HCT116 (cell line): Measurements from ENCODE around the gene SLC27A3. TPM values are rescaled to one million over a fixed set of nuclear protein-coding genes. Genes with fewer than 3 reads are reported as not detected.

ENCODE experiments used
- ATAC-seq: fragments of 200-7000 bp; cut with Tn5 transposase; 2 replicates; pipeline ENCODE4 v1.9.1; 2020; ENCODE audit warnings: mild to moderate bottlenecking, moderate library complexity
- BruUV-seq: library from RNA; stranded (reverse); fragments of 400-500 nt; replicated peaks from 2 replicates; lab custom pipeline; 2021; lab: Mats Ljungman, UMichigan
- CTCF ChIA-PET: fragments of 300-600 bp; sonication (Branson Sonifier 250); formaldehyde crosslinking; loops from one replicate; lab custom pipeline; 2021; ENCODE audit warnings: antibody characterized with exemption; lab: Charles Lee
- POLR2A ChIA-PET: fragments of 300-600, 350-600 bp; sonication (Branson Sonifier 250); formaldehyde crosslinking; loops from one replicate; lab custom pipeline; 2021; ENCODE audit warnings: antibody characterized with exemption; lab: Charles Lee
- RAD21 ChIA-PET, 2 experiments: fragments of 300-600 bp; sonication (Branson Sonifier 250); formaldehyde crosslinking; loops; one replicate each; lab custom pipeline; 2023; ENCODE audit warnings: low total read pairs in 2 of 2; ENCODE audit not compliant: uncharacterized antibody in 2 of 2, unreplicated experiment in 2 of 2, low non-redundant PET in 1 of 2; lab: Charles Lee
- DNase-seq: peaks from one replicate; pipeline ENCODE4 v3.0.0-alpha.2; 2010; ENCODE audit warnings: low read depth, low spot score
- H2AFZ ChIP-seq: fragments of 200-600 bp; shearing (Covaris generic), sonication (generic); 2 replicates; pipeline ENCODE4 v1.6.1; 2017; ENCODE audit warnings: low read depth, mixed run types, mixed read lengths, antibody characterized with exemption, low read length; ENCODE audit not compliant: poor library complexity, severe bottlenecking
- H3K27ac ChIP-seq: 2 replicates; pipeline ENCODE4 v1.5.1; 2012; ENCODE audit warnings: low read depth, low read length
- H3K27me3 ChIP-seq: fragments of 200-600 bp; sonication (generic); 2 replicates; pipeline ENCODE4 v1.6.1; 2016; ENCODE audit warnings: mixed run types, low read length, mixed read lengths; ENCODE audit not compliant: insufficient read depth
- H3K36me3 ChIP-seq, 2 experiments: fragments of 200-500 bp in 1 of 2; fragments of 200-600 bp in 1 of 2; sonication (Bioruptor generic) in 1 of 2; sonication (generic) in 1 of 2; 2 replicates each; pipeline versions ENCODE4 v1.5.1 to v1.6.1; 2014 to 2016; ENCODE audit warnings: low read length in 2 of 2, inconsistent platforms in 1 of 2, mixed read lengths in 1 of 2, mixed run types in 1 of 2; ENCODE audit not compliant: insufficient read depth in 2 of 2, control insufficient read depth in 1 of 2
- H3K4me1 ChIP-seq, 2 experiments: fragments of 200-600 bp in 1 of 2; sonication (generic) in 1 of 2; 2 replicates each; pipeline versions ENCODE4 v1.5.1 to v1.6.1; 2012 to 2017; ENCODE audit warnings: low read length in 2 of 2, inconsistent platforms in 1 of 2, mild to moderate bottlenecking in 1 of 2, mixed read lengths in 1 of 2, mixed run types in 1 of 2, moderate library complexity in 1 of 2; ENCODE audit not compliant: insufficient read depth in 2 of 2, control insufficient read depth in 1 of 2
- H3K4me2 ChIP-seq: fragments of 200-600 bp; sonication (generic); 2 replicates; pipeline ENCODE4 v1.6.1; 2017; ENCODE audit warnings: mixed run types, low read length, mixed read lengths
- H3K4me3 ChIP-seq, 2 experiments: fragments of 200-600 bp in 1 of 2; sonication (generic) in 1 of 2; replicated peaks in 1 of 2; 2 replicates each; pipeline ENCODE4 v1.5.1; 2011 to 2016; ENCODE audit warnings: low read length in 2 of 2, control low read depth in 1 of 2, low read depth in 1 of 2, mild to moderate bottlenecking in 1 of 2, mixed read lengths in 1 of 2, mixed run types in 1 of 2
- H3K79me2 ChIP-seq: fragments of 200-600 bp; sonication (generic); 2 replicates; pipeline ENCODE4 v1.6.1; 2017; ENCODE audit warnings: mild to moderate bottlenecking, mixed run types, low read length, moderate library complexity, mixed read lengths; ENCODE audit not compliant: insufficient read depth
- H3K9ac ChIP-seq: fragments of 200-600 bp; sonication (generic); 2 replicates; pipeline ENCODE4 v1.6.1; 2016; ENCODE audit warnings: low read length, mixed read lengths
- H3K9me2 ChIP-seq: fragments of 200-600 bp; sonication (generic), shearing (Covaris generic); 2 replicates; pipeline ENCODE4 v1.6.1; 2017; ENCODE audit warnings: mixed run types, mild to moderate bottlenecking, moderate library complexity; ENCODE audit not compliant: insufficient read depth
- H3K9me3 ChIP-seq, 2 experiments: fragments of 200-500 bp in 1 of 2; fragments of 200-600 bp in 1 of 2; sonication (Bioruptor generic) in 1 of 2; sonication (generic) in 1 of 2; 2 replicates each; pipeline ENCODE4 v1.6.1; 2014 to 2017; ENCODE audit warnings: low read length in 2 of 2, mixed read lengths in 2 of 2, inconsistent platforms in 1 of 2, low read depth in 1 of 2, mild to moderate bottlenecking in 1 of 2, mixed run types in 1 of 2, moderate library complexity in 1 of 2; ENCODE audit not compliant: control insufficient read depth in 1 of 2, insufficient read depth in 1 of 2
- H4K20me1 ChIP-seq: fragments of 200-600 bp; sonication (generic), shearing (Covaris generic); 2 replicates; pipeline ENCODE4 v1.6.1; 2017; ENCODE audit warnings: mixed run types, mild to moderate bottlenecking, moderate library complexity; ENCODE audit not compliant: insufficient read depth
- ATF3 ChIP-seq: IDR thresholded peaks from 2 replicates; pipeline ENCODE4 v1.6.1; 2012
- CBX3 ChIP-seq: IDR thresholded peaks from 2 replicates; pipeline ENCODE4 v1.6.1; 2012; ENCODE audit warnings: low read depth
- CEBPB ChIP-seq: IDR thresholded peaks from 2 replicates; pipeline ENCODE4 v1.6.1; 2012; ENCODE audit warnings: low read depth
- CTCF ChIP-seq, 3 experiments: fragments of 200-600 bp in 1 of 3; sonication (generic) in 1 of 3; IDR thresholded peaks in 2 of 3; conservative IDR thresholded peaks in 1 of 3; 2 replicates each; pipeline ENCODE4 v1.5.1; 2012 to 2017; ENCODE audit warnings: low read depth in 2 of 3, low read length in 2 of 3, antibody characterized with exemption in 1 of 3, borderline replicate concordance in 1 of 3, control low read depth in 1 of 3, mild to moderate bottlenecking in 1 of 3, mixed read lengths in 1 of 3, mixed run types in 1 of 3, moderate library complexity in 1 of 3; ENCODE audit not compliant: insufficient read depth in 1 of 3
- EGR1 ChIP-seq: IDR thresholded peaks from 2 replicates; pipeline ENCODE4 v1.6.1; 2012; ENCODE audit warnings: low read depth
- EZH2 ChIP-seq: fragments of 200-600 bp; sonication (generic); IDR thresholded peaks from 2 replicates; pipeline ENCODE4 v1.6.1; 2017; ENCODE audit warnings: antibody characterized with exemption, mixed run types
- EZH2phosphoT487 ChIP-seq: fragments of 200-600 bp; IDR thresholded peaks from 2 replicates; pipeline ENCODE4 v1.6.1; 2018; ENCODE audit warnings: antibody characterized with exemption, borderline replicate concordance
- FOSL1 ChIP-seq: IDR thresholded peaks from 2 replicates; pipeline ENCODE4 v1.6.1; 2012; ENCODE audit warnings: low read depth
- JUND ChIP-seq: IDR thresholded peaks from 2 replicates; pipeline ENCODE4 v1.6.1; 2012
- MAX ChIP-seq: IDR thresholded peaks from 2 replicates; pipeline ENCODE4 v1.6.1; 2012
- POLR2A ChIP-seq: IDR thresholded peaks from 2 replicates; pipeline ENCODE4 v1.7.0; 2011; ENCODE audit warnings: borderline replicate concordance; ENCODE audit not compliant: insufficient read depth, insufficient read length; ENCODE audit errors: extremely low read depth
- POLR2AphosphoS5 ChIP-seq: IDR thresholded peaks from 2 replicates; pipeline ENCODE4 v1.6.1; 2011; ENCODE audit warnings: mild to moderate bottlenecking, low read depth, low read length, moderate library complexity
- RAD21 ChIP-seq: IDR thresholded peaks from 2 replicates; pipeline ENCODE4 v1.6.1; 2012; ENCODE audit warnings: low read depth, mild to moderate bottlenecking
- REST ChIP-seq: IDR thresholded peaks from 2 replicates; pipeline ENCODE4 v1.6.1; 2012; ENCODE audit warnings: low read depth
- SRF ChIP-seq: IDR thresholded peaks from 2 replicates; pipeline ENCODE4 v1.6.1; 2012; ENCODE audit warnings: low read depth
- TCF7L2 ChIP-seq: IDR thresholded peaks from 2 replicates; pipeline ENCODE4 v1.7.0; 2011; ENCODE audit warnings: borderline replicate concordance, inconsistent platforms; ENCODE audit not compliant: insufficient read depth, insufficient read length; ENCODE audit errors: extremely low read depth
- YY1 ChIP-seq: IDR thresholded peaks from 2 replicates; pipeline ENCODE4 v1.6.1; 2011; ENCODE audit warnings: low read length, low read depth, moderate library complexity, mild to moderate bottlenecking; ENCODE audit not compliant: insufficient replicate concordance; ENCODE audit errors: extremely low read depth
- ZBTB33 ChIP-seq: IDR thresholded peaks from 2 replicates; pipeline ENCODE4 v1.6.1; 2011; ENCODE audit warnings: mild to moderate bottlenecking, low read length, moderate library complexity; ENCODE audit not compliant: insufficient replicate concordance; ENCODE audit errors: extremely low read depth
- ZFX ChIP-seq: fragments of 450-650 bp; IDR thresholded peaks from 2 replicates; pipeline ENCODE4 v1.6.1; 2017
- ZNF274 ChIP-seq: fragments of 200-500 bp; sonication (Bioruptor generic); IDR thresholded peaks from 2 replicates; pipeline ENCODE4 v1.6.1; 2014; ENCODE audit warnings: mild to moderate bottlenecking, low read depth, low read length, inconsistent platforms
- intact Hi-C: fragments of 100-400 bp; cut with micrococcal nuclease; formaldehyde crosslinking; loops from 2 replicates; pipeline ENCODE4 v1.10.0; 2022
- total RNA-seq: library from RNA; stranded (reverse); gene quantifications from one replicate; pipeline ENCODE4 v1.2.1, GENCODE V29; 2021; ENCODE audit not compliant: unreplicated experiment

SLC27A3 gene
- total RNA-seq, 1 experiment from 2014 or later: 14.3 TPM

- Histone ChIP-seq H3K27me3 (no peaks in the 10 kb centered on the region), H3K27ac (no peak overlapping the region), H3K4me2 (no peak overlapping the region), H3K36me3 (0 out of 4 replicates have a peak, but pooled peaks cover 0 to 2% of the 10 kb centered on the region in 2 experiments), H3K79me2 (peaks cover 20% of the 10 kb centered on the region), H3K9me3 (no peaks in the 10 kb centered on the region), H4K20me1 (no peaks in the 10 kb centered on the region), H3K9ac (no peak overlapping the region), H3K9me2 (no peaks in the 10 kb centered on the region), H3K4me1 (peaks cover 3 to 35% of the 10 kb centered on the region in 2 experiments; a peak in 3 of 4 replicates), H2AFZ (no peak overlapping the region), H3K4me3 (no peak overlapping the region)
- TF ChIP-seq ZFX (no peak), CBX3 (no peak), JUND (no peak), SRF (no peak), ZBTB33 (no peak), RAD21 (no peak), FOSL1 (no peak), ZNF274 (no peak), ATF3 (no peak), POLR2AphosphoS5 (no peak), TCF7L2 (no peak), REST (no peak), CEBPB (no peak), POLR2A (no peak), EGR1 (no peak), MAX (no peak), YY1 (no peak), EZH2phosphoT487 (no peak), EZH2 (no peak), CTCF (IDR thresholded peaks at IDR 0.05 in 2 of 3, conservative IDR thresholded peaks at IDR 0.05 in 1 of 3; ENCODE audit: borderline replicate concordance in 1 of 3, insufficient read depth in 1 of 3, low read depth in 2 of 3, low read length in 2 of 3) (no peak)
- no peak for ATAC-seq
- no TSS peak for BruUV-seq
- no peak for DNase-seq
- RAD21 ChIA-PET: no interaction called here
- intact Hi-C loops: no loop called here
- CTCF ChIA-PET: no interaction called here
- POLR2A ChIA-PET: no interaction called here
Observed at GRCh38 chr1:153730468-153730988, 44.7 kb upstream of the SLC27A3 start.
